Tongue (tissue), 2 donors: Measurements from ENCODE around the gene SSMEM1. TPM values are rescaled to one million over a fixed set of nuclear protein-coding genes. Genes with fewer than 3 reads are reported as not detected.
"Not testable (repeated sequence)": the region's sequence is repeated elsewhere in the genome, so short reads cannot be mapped to it uniquely, and the experiment has no call there.

Experiments used
- DNase-seq: peaks from one replicate; pipeline ENCODE4 v3.0.0-alpha.2; 2015
- total RNA-seq: library from RNA; depleted of rRNA; stranded (reverse); fragments of >200 nt; gene quantifications from one replicate; pipeline ENCODE4 v1.2.3, GENCODE V29; 2014

The SSMEM1 gene
- total RNA-seq, 1 donor from 2014 or later: not detected

DNA sequence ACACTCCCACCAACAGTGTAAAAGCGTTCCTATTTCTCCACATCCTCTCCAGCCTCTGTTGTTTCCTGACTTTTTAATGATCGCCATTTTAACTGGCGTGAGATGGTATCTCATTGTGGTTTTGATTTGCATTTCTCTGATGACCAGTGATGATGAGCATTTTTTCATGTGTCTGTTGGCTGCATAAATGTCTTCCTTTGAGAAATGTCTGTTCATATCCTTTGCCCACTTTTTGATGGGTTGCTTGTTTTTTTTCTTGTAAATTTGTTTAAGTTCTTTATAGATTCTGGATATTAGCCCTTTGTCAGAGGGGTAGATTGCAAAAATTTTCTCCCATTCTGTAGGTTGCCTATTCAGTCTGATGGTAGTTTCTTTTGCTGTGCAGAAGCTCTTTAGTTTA, 42.0 kb downstream of the SSMEM1 start:
- DNase-seq: not testable (repeated sequence)

DNA sequence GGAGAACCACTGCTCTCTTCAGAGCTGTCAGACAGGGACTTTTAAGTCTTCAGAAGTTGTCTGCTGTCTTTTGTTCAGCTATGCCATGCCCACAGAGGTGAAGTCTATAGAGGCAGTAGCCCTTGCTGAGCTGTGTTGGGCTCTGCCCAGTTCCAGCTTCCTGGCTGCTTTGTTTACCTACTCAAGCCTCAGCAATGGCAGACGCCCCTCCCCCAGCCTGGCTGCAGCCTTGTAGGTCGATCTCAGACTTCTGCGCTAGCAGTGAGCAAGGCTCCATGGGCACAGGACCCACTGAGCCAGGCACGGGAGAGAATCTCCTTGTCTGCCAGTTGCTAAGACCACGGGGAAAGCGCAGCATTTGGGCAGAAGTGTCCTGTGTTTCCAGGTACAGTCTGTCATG, 46.9 kb downstream of the SSMEM1 start:
- DNase-seq: no peak

DNA sequence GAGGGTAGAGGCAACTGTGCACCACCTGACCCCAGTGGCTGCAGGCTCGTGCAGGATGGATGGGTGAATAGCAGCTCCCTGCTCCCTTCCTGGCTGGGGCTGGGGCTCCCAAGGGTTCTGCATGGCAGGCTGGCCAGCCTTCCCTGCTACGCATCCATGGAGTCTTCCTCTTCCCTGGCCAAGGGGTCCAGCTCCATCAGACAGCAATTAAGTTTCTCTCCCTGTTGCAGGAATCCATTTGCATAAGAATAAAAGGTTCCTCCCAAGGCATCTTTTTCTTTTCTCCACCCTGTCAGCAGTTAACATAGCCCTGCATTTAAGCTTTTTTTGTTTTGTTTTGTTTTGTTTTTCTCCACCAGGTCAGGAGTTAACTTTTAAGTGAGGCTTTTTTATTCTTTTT, 49.0 kb downstream of the SSMEM1 start:
- no peak for DNase-seq

DNA sequence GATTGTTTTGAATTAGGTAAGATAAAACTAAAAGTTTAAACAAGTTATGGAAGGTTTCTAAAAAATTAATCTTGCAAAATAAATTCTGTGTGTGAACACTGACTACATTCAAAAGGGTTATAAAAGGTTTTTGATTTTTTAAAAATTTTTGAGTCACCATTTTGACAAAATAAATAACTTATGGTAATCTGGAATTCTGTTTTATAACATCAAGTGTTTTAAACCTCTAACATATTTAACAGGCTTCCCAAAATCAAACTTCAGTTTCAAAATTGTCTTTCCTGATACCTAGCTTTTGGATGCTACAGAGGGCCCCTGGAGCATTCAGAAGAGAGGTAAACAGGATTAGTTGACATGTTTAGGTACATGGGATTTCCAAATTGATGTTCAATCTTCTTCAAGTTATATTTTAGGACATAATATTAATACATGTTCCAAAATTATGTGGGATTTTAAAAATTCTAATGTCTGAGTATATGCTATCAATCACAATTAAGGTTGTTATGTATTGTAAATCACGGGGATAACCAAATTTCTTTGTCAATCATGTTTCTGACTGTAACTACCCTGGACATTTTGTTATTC, 50.9 kb downstream of the SSMEM1 start:
- no peak for DNase-seq

DNA sequence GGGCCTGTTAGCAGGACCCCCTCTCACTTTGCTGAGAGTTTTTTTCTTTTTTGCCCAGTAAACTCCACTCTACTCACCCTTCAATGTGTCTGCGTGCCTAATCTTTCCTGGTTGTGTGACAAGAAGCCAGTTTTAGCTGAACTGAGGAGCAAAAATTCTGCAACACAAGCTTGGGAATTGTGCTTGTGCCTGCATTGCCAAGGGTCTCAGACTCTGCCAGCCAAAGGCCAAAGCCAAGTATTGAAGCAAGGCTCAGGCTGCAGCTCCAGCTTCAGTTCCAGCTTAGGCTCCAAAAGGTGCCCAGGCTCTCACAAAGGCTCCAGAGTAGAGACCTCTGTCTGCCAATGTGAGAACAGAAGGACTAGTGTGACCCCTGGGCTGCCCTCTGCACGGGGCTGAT, 54.8 kb downstream of the SSMEM1 start:
- DNase-seq: no peak

DNA sequence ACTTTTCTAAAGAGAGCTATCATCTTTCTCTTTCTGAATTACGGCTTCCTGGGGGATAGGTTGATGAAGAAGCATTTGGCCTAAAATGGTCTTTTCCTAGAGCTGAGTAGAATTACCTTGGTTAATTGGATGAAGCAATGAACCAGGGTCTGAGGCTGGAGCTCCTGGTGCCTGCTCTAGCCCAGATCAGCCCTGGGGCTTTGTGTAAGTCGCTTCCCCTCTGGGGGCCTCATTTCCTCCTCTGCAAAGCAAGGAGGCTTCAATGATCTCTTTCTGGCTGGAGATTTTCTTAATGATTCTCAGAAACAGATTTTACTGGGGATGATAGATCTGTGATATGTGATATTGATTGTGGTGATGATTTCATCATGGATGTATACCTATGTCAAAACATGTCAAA, 55.5 kb downstream of the SSMEM1 start:
- no peak for DNase-seq

Other genes starting within 250 kb of the SSMEM1 start
- 21.1 TPM for gene ZC3HC1, start 156.5 kb upstream of the SSMEM1 start, total RNA-seq
- gene KLHDC10, start 137.3 kb upstream of the SSMEM1 start, total RNA-seq: 77.9 TPM
- 10.3 TPM for gene TMEM209, start 2.5 kb upstream of the SSMEM1 start, total RNA-seq
- not detected for gene CPA2, start 59.0 kb downstream of the SSMEM1 start, total RNA-seq
- gene CPA4, start 85.3 kb downstream of the SSMEM1 start, total RNA-seq: 2.4 TPM
- gene CPA5, start 137.0 kb downstream of the SSMEM1 start, total RNA-seq: 0.31 TPM
- 2.9 TPM for gene CPA1, start 172.6 kb downstream of the SSMEM1 start, total RNA-seq
- 28.3 TPM for gene CEP41, start 233.2 kb downstream of the SSMEM1 start, total RNA-seq